OCI-LY7 (cell line): ENCODE measurements around the gene RWDD3.

Experiments
- CTCF ChIP-seq: fragments of 200-600 bp; sonication (generic); conservative IDR thresholded peaks from 2 replicates; pipeline ENCODE4 v1.5.1; 2014; ENCODE audit warnings: mild to moderate bottlenecking, antibody characterized with exemption, low read length, moderate library complexity, mixed read lengths
- EZH2phosphoT487 ChIP-seq: fragments of 200-600 bp; sonication (generic); IDR thresholded peaks from 2 replicates; pipeline ENCODE4 v1.6.1; 2018; ENCODE audit warnings: low read depth, borderline replicate concordance, mild to moderate bottlenecking, mixed run types, antibody characterized with exemption, low read length, moderate library complexity, mixed read lengths

- TF ChIP-seq CTCF (no peak), EZH2phosphoT487 (no peak)
Measured at GRCh38 chr1:95236784-95237575, 3.0 kb downstream of the RWDD3 start.
